HK-2 (cell line): ENCODE measurements around the gene CLDN24.
A peak's percentile ranks its signal among the peaks of the same experiment; 100 is the strongest.

Experiments used
- DNase-seq: peaks from one replicate; pipeline ENCODE4 v3.0.0-alpha.2; 2018; ENCODE audit not compliant: unreplicated experiment

Gene CLDN24

DNA sequence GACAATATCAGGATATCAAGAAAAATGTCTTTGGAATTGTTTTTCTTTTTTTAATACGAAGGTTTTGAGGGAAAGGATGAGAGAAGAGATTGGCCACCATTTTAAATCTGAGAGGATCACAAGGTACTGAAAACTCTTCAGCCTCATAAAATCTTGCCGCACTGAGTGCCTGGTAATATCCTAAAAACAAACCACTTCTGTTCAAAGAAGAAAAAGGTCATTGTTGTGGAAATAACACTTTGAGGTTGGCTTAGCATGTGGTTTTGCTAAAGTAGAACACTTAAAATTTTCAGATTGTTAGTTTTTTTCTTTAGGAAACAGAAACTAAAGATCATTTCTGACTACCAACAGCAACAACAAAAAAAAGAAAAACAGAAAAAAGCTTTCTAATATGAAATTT is 1.1 kb downstream of the CLDN24 start:
- DNase-seq, result no peak

DNA sequence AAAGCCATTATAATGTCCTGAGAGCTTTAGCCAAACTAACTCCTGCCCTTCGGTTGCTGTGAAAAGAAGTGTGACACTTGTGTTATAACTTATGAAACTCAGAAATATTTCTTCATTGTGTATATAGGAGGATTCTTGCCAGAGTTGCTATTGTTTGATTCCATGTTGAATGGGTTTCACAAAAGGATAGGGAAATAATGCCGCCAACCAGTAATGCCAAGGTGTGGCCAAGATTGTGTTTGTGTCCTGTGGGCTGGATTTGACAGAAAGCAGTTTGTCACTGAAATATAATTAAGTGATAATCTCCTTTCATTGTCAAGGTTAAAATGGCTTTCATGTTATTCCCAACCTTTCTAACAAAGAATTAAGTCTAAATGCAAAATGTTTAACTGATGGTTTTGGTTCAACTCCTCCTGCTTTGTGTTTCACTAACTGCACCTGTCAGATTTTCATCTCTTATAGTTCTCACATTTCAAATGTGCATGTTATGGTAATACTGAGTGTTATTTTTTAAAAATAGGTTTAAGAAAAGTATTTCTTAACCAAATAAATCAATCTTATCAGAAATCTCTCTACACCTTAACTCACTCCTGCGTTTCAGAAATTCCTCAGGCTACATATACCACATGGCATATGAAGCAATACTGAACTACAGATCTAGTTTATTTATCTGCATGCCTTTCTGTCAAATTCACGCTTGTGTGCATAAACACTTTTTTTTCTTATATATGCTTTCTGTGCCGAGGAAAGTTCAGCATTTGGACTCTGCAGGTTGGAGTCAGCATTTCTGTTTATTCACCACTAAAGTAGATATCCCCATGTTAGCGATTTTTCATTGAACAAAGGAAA is 1.8 kb downstream of the CLDN24 start, which contains the start of gene CLDN22:
CLDN22 (minus strand) TSS at position 66 of the 849 bp plus-strand sequence; CDS start at position 8, 58 bp downstream.
- no peak for DNase-seq

DNA sequence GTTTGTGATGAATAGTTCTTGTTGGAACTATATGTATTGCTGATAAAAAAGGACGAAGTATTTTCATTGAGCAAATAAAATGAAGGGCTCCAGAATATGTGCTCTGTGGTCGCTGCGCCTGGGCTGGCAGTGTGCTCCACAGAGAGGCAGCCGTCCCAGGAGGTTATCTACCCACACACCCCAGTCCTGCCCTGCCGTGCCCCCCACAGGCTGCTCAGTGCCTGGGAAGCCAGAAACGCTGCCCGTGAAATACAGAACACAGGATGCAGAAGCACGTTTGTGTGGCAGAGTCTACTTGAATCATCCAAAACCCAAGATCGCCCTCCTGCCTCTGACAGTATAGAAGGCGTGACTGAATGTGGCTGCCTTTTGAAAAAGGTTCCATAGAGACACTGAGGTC is 3.6 kb downstream of the CLDN24 start:
- no peak for DNase-seq

DNA sequence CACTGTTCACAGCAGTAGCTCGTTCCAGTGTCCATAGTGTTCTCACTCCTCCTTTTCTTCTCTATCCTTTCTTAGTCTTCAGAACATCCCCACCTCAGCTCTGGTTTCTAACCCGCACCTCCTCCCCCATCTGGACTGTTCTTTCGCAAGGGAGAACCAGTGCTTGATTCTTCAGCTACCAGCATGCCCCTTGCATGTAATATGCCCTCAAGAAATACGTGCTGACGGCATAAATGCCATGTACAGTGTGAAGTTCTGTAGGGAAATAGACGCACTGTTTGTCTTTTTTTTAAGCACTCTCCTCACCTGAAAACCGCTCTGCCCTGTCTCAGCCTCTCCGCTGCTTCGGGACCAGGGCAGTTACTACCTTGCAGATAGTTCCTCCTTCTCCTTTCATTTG is 7.4 kb downstream of the CLDN24 start:
- no peak for DNase-seq

DNA sequence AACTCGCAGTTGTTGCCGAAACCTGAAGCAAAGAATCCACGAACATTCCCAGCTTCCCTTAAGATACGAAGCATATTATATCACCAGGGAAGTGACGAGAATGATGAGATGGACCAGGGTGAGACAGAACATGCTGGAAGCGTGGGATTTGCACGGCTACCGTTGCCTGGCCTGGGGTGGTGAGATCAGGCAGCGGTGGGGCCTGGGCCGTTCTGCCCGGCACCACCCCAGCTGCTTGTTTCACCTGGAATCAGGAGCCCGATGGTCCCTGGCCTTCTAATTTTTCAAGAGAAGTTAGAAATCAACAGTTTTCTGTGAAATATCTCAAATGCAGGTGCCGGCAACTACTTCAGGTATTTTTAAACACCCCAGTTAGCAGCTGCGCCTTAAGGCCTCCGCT is 7.9 kb downstream of the CLDN24 start:
- no peak for DNase-seq

DNA sequence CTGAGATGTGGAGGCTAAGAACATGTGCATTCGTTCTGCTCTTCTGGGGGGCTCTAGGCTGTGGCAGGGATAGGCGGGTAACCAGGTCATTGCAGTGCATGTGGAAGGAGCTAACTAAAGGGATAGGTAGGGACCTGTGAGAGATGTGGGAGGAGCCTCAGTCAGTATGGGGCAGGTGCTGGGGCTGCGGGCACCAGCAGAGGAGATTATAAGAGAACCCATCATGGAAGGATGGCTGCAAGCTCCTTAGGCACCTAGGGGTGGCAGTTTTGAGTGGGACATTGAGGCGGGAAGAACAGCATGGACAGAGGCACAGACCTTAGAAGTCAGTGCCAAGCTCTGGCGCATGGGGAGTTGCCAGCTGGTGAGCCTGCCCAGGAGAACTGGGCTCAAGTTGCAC is 9.4 kb downstream of the CLDN24 start:
- no peak for DNase-seq

DNA sequence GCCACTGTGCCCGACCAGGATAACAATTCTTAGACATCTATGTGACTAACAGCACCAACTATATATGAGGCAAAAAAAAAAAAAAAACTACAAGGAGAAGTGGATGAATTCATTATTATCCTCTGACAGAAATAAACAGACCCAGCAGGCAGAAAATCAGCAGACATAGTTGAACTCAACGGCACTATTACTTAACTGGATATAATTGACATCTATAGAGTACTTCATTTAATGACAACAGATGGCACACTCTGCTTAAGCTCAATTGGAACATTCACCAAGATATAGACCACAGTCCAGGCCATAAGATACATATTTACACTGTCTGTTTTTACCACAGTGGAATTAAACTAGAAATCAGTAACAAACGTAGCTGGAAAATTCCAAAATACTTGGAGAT is 15.4 kb downstream of the CLDN24 start:
- no peak for DNase-seq

DNA sequence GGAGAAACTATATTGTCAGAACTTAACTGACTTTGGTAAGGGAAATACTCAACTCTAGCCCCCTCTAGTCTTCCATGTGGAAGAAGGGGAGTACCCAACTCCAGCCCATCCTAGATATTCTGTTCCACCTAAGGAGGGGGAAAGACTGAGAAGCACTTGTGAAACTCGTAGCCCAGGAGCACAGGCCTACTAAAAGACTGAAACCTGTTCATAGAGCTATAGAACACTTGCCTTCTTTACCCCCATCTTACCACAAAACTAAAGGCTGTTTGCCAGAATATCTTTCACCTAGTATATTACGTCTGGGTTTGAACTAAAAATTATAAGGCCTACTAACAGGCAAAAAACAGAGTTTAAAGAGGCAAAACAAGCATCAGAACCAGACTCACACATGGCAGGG is 17.7 kb downstream of the CLDN24 start:
- no peak for DNase-seq

DNA sequence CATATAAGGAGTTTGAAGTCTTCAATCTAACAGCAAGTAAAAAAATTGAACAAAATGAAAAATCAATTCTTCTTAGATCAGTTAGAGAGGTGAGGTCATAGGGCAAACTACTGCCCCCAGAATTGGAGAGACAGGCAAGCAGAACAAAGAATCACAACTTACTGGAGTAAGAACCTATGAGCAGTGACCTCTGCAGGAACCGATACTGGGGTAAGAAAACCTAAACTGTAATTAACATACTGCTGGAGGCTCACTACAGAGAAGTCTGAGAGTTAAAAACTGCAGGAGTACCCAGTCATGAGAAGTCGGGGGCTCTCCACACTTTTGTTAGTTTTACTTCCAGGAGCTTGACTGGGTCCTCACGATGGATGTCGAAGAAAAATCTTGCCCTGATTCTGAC is 18.2 kb downstream of the CLDN24 start:
- DNase-seq, result no peak

DNA sequence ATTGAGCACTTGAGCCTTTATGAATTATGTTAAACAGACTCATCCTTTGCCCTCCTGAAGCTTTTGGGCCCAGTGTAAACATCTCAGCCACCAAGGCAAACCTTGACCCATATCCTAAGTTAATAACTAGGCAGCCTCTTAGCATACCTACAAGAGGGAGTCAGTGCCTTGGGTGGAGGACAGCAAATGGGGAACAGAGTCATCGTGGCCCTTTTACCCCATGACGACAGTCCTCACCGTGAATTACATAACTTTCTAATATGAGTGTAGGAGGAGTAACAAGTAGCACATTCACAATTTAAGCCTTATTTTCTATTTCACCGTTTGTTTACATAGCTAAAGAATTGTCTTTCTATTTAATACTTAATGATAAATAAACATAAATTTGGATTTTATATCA is 18.9 kb downstream of the CLDN24 start:
- DNase-seq, result no peak

DNA sequence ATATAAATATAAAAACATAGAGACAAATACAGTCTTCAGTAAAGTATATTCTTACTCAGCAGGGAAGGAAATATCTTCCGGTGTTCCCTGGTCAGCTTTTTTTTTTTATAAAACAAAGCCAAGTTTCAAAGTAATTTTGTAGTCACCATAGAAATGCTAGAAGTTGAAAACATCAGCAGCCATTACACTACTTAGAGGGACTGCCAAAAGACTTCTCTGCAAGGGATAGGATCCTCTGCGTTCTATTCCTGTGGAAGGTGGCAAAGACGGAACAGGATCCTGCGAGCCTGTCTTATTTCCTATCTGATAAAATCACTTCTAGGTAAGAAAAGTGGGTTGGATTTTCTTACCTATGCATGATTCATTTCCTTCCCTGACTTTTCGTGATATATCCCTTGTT is 21.6 kb downstream of the CLDN24 start:
- DNase-seq, result no peak

DNA sequence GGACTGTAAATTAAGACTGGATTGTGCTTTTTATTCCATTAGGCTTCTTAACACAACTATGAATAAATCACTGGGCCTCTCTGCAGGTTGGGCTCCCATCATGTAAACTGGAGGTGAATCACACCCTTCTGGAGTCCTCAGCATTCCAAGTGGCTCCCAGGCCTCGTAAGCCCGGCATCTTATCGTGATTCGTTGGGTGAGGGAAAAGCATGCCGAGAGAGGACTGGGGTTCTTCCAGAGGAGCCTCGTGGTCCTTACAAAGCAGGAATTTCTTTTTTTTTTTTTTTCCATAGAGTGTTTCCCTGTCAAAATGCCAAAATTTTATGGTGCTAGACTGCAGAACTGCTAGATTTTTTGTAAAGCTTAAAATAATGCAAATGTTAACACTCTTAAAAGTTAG is 22.2 kb downstream of the CLDN24 start:
- DNase-seq, result peak; percentile 29

DNA sequence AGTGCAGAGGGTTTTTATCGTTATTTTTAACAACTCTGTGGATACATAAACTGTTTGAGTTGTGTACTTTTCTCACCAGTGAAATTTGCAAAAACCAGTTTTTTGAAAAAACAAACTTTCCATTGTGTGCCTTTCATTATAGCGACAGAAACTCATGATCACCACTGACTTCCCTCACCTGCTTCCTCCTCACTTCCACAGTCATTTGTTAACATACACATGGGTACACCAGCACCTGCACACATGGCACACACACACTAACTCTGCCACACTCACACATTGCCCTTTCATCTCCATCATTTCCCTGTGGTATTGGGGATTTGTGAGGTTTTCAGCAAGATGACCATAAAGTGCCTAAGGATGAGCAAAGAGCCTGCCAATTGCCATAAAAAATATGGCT is 22.8 kb downstream of the CLDN24 start:
- DNase-seq, result no peak

DNA sequence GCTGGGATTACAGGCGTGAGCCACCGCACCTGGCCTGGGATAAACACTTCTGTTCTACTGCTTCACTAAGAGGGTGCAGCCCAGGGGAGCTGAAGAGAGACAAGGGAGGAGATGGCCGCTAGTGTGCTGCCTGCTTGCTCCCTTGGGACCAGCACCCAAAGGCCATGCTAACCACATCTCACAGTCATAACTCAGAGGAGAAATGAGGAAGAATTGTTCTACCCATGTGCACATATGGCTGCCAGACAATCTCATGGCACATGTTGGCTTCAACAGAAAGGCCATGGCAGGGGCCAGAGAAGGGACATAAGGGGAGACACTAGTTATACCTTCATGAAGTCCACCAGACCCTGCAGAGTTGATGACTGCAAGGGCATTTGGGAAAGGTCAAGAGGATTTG is 24.6 kb downstream of the CLDN24 start:
- no peak for DNase-seq

DNA sequence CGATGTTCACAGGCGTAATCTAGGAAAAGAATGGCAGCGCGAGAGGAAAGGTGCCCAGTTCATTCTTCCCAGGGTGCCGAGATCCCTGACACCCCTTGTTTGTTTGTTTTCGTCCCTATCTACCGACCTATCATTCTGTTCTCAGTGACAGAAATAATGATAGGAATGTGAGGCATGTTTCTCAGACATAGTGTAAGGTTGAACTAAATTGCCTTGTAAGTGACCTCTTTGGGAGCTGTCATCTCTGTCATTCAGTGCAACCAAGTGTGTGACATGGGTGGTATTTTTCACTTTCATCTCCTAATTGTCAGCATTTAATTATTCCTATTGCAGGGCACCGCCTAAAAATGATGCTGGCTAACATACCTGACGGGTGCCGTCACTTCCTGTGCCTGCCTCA is 26.5 kb downstream of the CLDN24 start:
- DNase-seq, result no peak

DNA sequence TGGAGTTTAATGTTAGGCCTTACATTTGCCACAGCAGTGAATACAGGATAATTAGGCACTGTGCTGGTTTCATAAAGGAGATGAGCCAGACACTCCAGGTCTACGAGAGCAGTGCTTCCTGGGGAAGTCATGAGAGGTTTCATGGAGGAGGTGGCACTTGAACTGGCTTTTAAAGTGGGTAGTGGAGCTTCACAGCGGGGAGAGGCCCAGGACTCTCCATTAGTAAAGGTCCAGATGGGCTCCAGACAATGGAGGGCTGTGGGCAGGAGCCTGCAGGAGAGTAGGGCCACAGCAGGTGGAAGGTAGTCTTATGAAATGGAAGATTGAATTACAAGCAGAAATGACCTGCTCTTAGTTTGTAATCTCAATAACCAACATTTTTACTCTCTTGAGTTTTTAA is 31.2 kb downstream of the CLDN24 start:
- no peak for DNase-seq

DNA sequence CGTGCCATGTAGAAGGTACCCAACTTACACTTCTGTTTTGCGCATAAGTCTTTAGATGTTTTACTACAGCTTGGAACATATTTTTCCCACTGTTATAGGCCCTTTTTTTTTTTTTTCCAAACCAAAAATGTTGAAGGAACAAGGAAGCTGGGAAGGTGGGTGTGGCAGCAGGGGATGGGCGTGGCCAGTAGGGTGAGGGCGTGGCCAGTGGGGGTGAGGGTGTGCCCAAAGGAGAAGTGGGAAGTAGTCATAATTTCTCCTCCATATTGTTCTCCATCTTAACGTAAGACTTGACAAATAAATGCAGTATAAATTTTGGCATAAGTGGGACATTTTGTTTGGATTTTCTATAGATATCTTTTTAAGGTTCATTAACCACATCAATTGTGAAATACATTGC is 32.5 kb downstream of the CLDN24 start:
- DNase-seq, result no peak

DNA sequence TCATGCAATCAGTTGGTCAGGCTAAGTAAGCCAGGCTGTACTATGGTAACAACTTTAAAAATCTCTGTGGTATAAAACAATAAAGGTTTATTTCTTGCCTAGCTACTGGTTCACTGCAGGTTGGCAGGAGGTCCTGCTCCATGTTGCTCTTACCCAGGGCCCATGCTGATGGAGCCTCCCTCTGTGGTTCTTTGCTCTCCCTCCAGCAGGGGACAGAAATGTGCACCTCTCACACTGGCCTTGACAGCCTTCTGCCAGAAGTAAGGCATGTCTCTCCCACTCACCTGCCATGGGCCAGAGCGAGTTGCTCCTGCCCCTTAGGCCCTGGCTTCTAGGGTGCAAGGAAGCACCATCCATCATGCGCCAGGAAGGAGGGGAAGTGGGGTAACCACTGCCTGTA is 33.3 kb downstream of the CLDN24 start:
- no peak for DNase-seq

DNA sequence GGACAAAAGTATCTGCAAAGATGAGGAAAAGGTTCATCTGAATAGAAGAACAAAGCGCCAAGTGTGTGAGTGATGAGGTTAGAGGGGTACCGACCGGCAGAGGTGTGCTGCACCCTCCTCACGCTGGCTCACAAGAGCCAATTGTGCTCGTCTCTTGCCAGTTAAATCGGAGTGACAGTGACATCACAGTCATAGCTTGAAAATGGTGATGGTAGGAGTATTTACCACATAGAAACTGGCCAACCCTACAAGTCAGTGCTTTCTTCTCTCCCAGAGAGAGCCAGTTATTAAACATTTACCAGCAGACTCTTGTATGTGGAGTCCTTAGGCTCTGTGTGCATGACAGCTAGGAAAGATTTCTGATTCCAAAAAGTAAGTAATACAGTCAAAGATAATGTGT is 34.5 kb downstream of the CLDN24 start:
- no peak for DNase-seq

DNA sequence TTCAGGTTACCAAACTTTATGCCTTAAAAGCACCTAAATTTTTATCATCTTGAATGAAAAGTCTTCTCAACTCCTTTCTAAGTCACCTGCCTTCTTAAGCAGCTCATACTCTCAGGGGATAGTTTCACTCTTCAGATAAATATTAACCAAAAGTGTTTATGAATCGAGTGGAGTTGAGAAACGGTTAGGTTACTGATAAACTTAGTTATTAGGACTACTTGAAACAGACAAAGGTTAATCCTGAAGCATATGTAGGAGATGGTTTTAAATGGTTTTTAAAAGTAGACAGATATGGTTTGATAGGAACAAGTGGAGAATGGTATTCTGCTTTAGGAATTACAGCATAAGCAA is 34.9 kb downstream of the CLDN24 start:
- DNase-seq, result no peak

DNA sequence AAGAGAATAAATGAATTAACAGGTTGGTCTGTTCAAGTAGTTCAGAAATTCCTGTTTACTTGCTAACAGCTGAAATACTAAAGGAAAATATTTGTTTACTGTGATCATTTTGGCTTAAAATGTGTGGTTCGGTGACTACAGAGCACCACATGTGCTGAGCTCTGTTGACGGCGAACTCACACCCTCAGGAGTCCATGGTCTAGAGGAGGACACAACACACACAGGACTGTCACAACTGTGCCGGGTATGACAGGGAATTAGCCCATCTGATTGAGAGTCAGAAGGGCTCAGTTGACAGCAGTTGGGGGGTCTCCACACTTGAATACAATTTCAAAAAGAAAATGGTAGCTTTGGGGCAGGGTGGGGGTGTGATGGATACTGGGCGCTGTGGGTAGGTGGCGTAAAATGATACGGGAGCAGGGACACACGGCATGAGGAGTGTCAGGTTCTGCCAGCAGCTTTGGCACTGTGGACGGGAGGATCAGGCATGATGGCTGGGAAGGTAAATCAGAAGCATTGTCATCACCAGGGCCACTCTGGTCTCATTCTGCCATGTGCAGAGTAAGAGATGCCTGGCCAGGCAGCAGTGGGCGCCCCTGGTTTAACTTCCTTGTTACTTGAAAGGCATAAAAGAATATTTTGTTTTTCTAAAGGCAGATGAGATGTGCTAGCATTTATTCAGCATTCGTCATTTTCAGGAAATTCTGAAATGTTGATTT is 35.5 kb downstream of the CLDN24 start:
- DNase-seq, result no peak

DNA sequence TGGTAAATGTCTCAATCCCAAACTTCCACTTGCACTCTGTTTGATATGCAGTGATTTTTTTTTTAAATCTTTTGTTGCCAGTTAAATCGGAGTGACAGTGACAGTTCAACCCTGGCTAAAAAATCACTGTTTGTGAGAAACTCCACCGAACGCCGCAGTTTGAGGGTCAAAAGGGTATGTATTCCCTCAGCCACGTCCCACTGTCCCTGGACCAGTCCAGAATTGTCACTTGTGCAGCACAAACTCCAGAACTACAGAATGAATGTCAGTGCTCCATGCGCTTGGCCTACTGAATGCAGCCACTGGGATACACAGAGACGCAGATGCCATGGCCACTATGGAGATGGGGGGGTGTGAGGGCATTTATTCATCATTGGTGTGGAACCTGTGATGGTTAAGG is 36.3 kb downstream of the CLDN24 start:
- DNase-seq, result no peak

DNA sequence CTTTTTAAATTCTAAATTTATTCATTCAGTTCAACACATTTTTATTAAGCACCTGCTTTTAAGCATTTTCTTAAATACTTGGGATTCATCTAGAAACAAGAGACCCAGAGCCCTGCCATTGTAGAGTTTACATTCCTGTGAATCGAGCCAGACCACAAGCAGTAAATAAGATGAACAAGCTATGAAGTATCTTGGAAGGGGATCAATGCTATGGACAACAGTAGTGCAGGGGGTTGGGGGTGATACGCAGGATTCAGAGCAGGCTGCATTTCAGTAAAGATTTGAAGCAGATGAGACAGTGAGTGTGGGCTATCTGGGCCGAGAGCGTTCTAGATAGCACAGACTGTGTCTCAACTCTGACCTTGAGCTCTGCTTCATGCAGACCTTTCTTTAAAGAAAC is 37.3 kb downstream of the CLDN24 start:
- DNase-seq, result no peak
